Measurements from ENCODE around the gene USP43. TPM values are rescaled to one million over a fixed set of nuclear protein-coding genes. Genes with fewer than 3 reads are reported as not detected.
A peak's percentile ranks its signal among the peaks of the same experiment; 100 is the strongest.

Gene USP43
- total RNA-seq, 1 donor from 2014 or later, result 7.8 TPM

DNA sequence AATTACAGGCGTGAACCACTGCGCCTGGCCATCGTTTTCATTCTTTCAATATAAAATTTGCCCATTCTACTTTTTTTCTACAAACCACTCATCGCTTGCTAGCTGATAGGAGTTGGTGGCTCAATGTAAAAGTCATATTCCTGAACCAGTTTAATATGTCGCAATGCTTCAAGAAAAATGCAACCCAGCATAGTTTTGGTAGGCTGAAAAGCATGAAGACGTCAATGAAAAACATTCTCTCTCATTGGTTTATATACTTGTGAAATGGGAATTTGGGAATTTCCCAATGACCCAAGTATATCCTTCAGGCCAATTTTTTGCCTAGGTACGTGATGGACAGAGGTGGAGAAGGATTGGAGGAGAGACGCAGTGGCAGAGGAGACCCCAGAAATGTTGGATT lies 26.9 kb downstream of the USP43 start:
- no peak overlapping the region for H3K4me3 ChIP-seq (ENCODE audit: low read depth, low read length)
- no peak for DNase-seq (ENCODE audit: low read depth)
- TF ChIP-seq, protein P1, sequence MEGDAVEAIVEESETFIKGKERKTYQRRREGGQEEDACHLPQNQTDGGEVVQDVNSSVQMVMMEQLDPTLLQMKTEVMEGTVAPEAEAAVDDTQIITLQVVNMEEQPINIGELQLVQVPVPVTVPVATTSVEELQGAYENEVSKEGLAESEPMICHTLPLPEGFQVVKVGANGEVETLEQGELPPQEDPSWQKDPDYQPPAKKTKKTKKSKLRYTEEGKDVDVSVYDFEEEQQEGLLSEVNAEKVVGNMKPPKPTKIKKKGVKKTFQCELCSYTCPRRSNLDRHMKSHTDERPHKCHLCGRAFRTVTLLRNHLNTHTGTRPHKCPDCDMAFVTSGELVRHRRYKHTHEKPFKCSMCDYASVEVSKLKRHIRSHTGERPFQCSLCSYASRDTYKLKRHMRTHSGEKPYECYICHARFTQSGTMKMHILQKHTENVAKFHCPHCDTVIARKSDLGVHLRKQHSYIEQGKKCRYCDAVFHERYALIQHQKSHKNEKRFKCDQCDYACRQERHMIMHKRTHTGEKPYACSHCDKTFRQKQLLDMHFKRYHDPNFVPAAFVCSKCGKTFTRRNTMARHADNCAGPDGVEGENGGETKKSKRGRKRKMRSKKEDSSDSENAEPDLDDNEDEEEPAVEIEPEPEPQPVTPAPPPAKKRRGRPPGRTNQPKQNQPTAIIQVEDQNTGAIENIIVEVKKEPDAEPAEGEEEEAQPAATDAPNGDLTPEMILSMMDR (conservative IDR thresholded peaks at IDR 0.05; ENCODE audit: low read depth, low read length), result no peak

DNA sequence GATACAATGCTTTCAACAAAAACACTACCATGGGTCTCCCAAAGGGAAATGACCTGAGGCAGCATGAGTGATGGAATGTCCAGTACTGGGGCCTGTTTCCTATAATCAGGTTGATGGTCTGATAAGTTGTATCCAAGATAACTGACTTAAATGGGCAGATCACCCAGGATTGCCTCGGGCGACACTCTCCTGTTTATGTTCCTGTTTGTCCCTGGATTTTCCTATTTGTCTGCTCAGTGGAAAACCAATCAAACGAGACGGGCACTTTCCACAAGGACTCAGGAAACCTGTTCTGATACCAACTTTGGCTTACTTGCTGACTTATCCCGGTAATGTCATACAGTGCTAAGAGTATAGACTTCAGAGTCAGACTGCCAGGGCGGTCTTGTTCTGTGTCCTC lies 27.4 kb downstream of the USP43 start:
- TF ChIP-seq, protein P1 (conservative IDR thresholded peaks at IDR 0.05; ENCODE audit: low read depth, low read length), result no peak
- H3K4me3 ChIP-seq (ENCODE audit: low read depth, low read length), result no peak overlapping the region
- DNase-seq (ENCODE audit: low read depth), result no peak

DNA sequence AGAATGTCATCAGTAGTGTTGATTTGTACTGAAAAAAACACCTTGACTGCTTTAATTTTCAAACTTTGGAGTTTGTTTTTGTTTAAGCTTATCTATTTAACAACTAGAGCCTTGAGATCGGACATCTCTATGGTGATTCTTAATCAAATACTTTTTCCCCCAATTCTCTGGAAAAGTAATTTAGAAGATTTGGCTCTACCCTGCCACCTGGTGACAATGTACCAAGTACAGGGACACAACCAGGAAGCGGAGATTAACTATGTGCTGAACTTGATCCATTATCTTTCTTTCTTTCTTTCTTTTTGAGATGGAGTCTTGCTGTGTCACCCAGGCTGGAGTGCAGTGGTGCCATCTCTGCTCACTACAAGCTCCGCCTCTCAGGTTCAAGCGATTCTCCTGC lies 30.8 kb downstream of the USP43 start:
- TF ChIP-seq, protein P1 (conservative IDR thresholded peaks at IDR 0.05; ENCODE audit: low read depth, low read length), result peak; percentile 43
- DNase-seq (ENCODE audit: low read depth), result no peak
- no peak overlapping the region for H3K4me3 ChIP-seq (ENCODE audit: low read depth, low read length)

DNA sequence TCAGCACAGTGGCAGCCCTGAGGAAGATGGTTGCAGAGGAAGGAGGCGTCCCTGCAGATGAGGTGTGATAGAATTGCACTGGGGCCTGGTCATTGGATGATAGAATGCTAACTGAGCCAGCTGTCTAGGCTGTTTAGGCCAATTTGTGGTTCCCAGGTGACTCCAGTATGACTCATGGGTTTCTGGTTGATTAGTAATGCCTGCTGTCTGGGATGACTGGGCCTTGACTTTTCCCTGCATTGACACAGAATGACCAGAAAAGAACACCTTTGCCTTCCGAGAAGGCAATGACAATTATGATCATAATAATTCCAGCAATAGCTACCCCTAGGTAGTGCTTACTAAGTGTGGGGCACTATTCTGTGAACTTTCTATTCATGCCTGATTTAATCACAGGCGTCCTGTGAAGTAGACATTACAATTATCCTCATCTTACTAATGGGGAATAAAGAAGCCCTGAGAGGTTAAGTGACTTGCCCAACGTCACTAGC lies 31.5 kb downstream of the USP43 start:
- no peak overlapping the region for H3K4me3 ChIP-seq (ENCODE audit: low read depth, low read length)
- peak; percentile 92 for DNase-seq (ENCODE audit: low read depth)

DNA sequence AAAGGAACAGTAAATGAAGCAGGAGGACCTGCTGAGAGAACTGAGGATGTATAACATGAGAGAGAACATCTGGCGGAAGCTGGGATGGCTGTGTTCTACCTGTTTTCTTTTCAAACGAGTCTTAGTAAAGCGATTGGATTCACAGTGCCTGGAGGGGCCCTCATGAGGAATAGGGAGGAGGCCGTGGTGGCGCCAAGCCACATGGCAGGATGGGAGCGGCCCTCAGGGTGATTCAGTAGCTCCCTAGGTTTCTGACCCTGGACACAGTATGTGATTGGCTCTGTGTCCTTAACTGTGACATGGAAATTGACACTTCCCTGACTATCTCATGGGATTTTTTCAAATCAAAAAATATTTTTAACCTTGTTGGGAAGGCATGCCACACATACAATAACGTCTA lies 32.1 kb downstream of the USP43 start:
- no peak overlapping the region for H3K4me3 ChIP-seq (ENCODE audit: low read depth, low read length)
- TF ChIP-seq, protein P1 (conservative IDR thresholded peaks at IDR 0.05; ENCODE audit: low read depth, low read length), result no peak
- DNase-seq (ENCODE audit: low read depth), result no peak

More for the DNA sequence above, 31.5 kb downstream of the USP43 start:
- TF ChIP-seq, protein P1 (conservative IDR thresholded peaks at IDR 0.05; ENCODE audit: low read depth, low read length), result no peak

DNA sequence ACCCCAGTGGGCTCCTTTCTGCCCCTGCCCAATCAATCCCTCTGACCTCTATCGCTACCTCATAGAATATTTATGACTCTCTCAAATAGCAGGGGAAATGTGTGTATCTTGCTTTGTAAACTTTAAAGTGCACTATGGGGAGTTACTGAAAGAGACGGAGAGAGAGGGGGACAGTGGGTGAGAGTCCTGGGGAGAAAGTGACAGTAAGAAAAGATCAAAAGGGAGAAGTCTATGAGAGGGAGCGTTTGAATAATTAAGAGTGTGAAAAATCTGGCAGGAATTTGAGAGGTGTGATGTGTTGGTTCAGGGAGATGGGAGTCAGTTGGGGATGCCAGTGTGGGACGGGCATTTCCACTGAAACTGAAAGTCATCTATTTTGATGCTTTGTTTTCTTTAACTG lies 32.6 kb downstream of the USP43 start:
- no peak overlapping the region for H3K4me3 ChIP-seq (ENCODE audit: low read depth, low read length)
- DNase-seq (ENCODE audit: low read depth), result no peak
- TF ChIP-seq, protein P1 (conservative IDR thresholded peaks at IDR 0.05; ENCODE audit: low read depth, low read length), result no peak

DNA sequence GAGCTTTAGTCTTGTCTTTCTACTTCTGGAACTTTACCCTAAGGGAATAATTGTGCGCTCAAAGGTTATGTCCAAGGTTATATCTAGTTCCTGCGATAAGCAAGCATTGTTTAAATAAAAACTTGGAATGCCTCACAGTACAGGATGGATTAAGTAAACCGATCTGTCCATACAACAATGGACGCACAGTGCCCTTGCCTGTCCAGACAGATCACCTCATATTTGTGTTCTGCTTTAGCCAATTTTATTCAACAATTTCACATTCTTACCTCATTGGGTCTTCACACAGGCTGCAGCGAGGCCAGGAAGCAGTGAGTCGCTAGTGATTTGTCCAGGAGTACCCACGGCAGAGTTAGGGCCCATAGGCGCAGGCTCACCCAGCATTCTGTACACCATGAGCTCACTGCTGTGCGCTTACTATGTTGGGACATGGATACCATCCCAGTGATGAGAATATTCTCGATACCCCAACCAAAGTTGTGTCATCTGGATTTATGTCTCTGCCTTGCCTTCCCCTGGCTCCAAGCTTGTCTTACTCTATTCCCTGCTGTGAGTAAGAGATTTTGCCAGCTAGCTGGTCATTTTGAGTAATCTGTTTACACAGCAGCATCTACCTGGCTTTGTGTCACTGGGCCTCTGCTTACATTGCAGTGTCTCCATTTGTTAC lies 39.8 kb downstream of the USP43 start:
- TF ChIP-seq, protein P1 (conservative IDR thresholded peaks at IDR 0.05; ENCODE audit: low read depth, low read length), result no peak
- no peak for DNase-seq (ENCODE audit: low read depth)
- H3K4me3 ChIP-seq (ENCODE audit: low read depth, low read length), result no peak overlapping the region
